Fibroblast of upper back skin (primary cell): ENCODE measurements around the gene SIX4.
A peak's percentile ranks its signal among the peaks of the same experiment; 100 is the strongest.

ENCODE experiments used
- DNase-seq: peaks from one replicate; pipeline ENCODE4 v3.0.0-alpha.2; 2013

The SIX4 gene

GRCh38 chr14:60721326-60722106 is 2.6 kb downstream of the SIX4 start:
- peak; percentile 70 for DNase-seq

GRCh38 chr14:60720962-60721325 is 3.2 kb downstream of the SIX4 start:
- DNase-seq = no peak

- no peak for DNase-seq
Observed at GRCh38 chr14:60720391-60720790, 3.8 kb downstream of the SIX4 start.

- no peak for DNase-seq
Observed at GRCh38 chr14:60713513-60713912, 10.6 kb downstream of the SIX4 start.

- no peak for DNase-seq
Observed at GRCh38 chr14:60710494-60710893, 13.7 kb downstream of the SIX4 start.

GRCh38 chr14:60707858-60708257 is 16.3 kb downstream of the SIX4 start:
- DNase-seq = no peak

GRCh38 chr14:60705100-60705499 is 19.1 kb downstream of the SIX4 start:
- DNase-seq = no peak

- no peak for DNase-seq
Observed at GRCh38 chr14:60700598-60700997, 23.6 kb downstream of the SIX4 start.

GRCh38 chr14:60695327-60695726 is 28.8 kb downstream of the SIX4 start:
- no peak for DNase-seq

GRCh38 chr14:60691383-60692113 is 32.6 kb downstream of the SIX4 start:
- DNase-seq = no peak

- no peak for DNase-seq
Observed at GRCh38 chr14:60686865-60687264, 37.3 kb downstream of the SIX4 start.

- peak; percentile 51 for DNase-seq
Observed at GRCh38 chr14:60684203-60684602, 39.9 kb downstream of the SIX4 start.

- DNase-seq = peak; percentile 49
Observed at GRCh38 chr14:60681271-60681670, 42.9 kb downstream of the SIX4 start.

GRCh38 chr14:60680511-60680910 is 43.6 kb downstream of the SIX4 start:
- DNase-seq = no peak

- no peak for DNase-seq
Observed at GRCh38 chr14:60679566-60680258, 44.4 kb downstream of the SIX4 start.

- DNase-seq = peak; percentile 51
Observed at GRCh38 chr14:60677701-60678100, 46.5 kb downstream of the SIX4 start.

- no peak for DNase-seq
Observed at GRCh38 chr14:60670989-60671388, 53.2 kb downstream of the SIX4 start.

GRCh38 chr14:60668431-60669112 is 55.6 kb downstream of the SIX4 start:
- no peak for DNase-seq

GRCh38 chr14:60665177-60665550 is 59.0 kb downstream of the SIX4 start:
- no peak for DNase-seq

- no peak for DNase-seq
Observed at GRCh38 chr14:60662982-60663381, 61.2 kb downstream of the SIX4 start.

GRCh38 chr14:60661721-60662120 is 62.4 kb downstream of the SIX4 start:
- no peak for DNase-seq
